ENCODE measurements around the gene SRGAP2. TPM values are rescaled to one million over a fixed set of nuclear protein-coding genes. Genes with fewer than 3 reads are reported as not detected.
"Not testable (repeated sequence)": the region's sequence is repeated elsewhere in the genome, so short reads cannot be mapped to it uniquely, and the experiment has no call there.

Gene SRGAP2
- total and polyA plus RNA-seq, 12 donors: 7.6 to 24.1 (median 13.9) TPM

- ATAC-seq; H3K4me3 ChIP-seq; DNase-seq; H3K27ac ChIP-seq; intact Hi-C loops (cut with DNase I); H3K4me1 ChIP-seq; H3K36me3 ChIP-seq; H3K9me3 ChIP-seq; H3K27me3 ChIP-seq: not testable (repeated sequence)
- WGBS, 2 donors: 98 to 99% methylated on average over 3 of the region's 3 CpGs
Measured at GRCh38 chr1:206196748-206197424, 6.5 kb upstream of the SRGAP2 start.

DNA sequence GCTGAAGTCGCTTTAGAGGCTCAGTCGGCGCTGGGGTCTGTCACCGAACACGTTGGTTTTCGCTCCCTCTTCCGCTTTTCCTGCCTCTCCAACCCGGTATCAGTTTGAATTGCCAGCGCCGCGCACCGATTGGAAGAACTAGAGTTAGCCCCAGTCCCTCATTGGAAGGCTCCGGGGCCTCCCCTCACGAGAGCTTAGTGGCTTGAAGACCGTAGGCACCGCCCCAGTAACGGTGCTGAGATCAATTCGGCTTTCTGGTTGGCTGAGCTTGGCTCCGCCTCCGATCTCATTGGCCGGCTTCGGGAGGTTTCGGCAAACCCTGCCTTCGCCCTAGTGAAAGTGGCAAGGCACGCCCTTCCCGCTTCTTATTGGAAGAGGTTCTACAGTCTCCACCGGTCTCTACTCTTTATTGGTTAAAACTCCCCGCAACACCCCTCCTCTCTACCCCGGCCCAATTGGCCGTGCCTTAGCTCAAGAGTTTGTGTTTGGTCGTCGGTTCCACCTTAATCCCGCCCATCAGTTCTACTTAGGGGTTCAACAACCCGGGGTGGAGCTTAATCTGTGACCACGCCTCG is 465 bp upstream of the SRGAP2 start, which contains the start of gene FAM72A:
Gene FAM72A, minus strand, starts transcription at position 51 of the 575 bp plus-strand sequence. CDS start 814 bp downstream, outside the sequence.
- 0 to 1% methylated on average over 18 to 20 of the region's 36 CpGs for WGBS, 2 donors
- intact Hi-C loops (cut with DNase I); H3K9me3 ChIP-seq; H3K36me3 ChIP-seq; H3K27me3 ChIP-seq; H3K4me1 ChIP-seq: not testable (repeated sequence)
- peak within 1 kb of the TSS; percentile 83 to 91 (median 86) for H3K27ac ChIP-seq
- DNase-seq (peak; percentile 94 to 99), ATAC-seq (peak; percentile 82 to 95 (median 92))
- H3K4me3 ChIP-seq: peak within 1 kb of the TSS in 9 of 10 donors; percentile 52 to 74 (median 66)

GRCh38 chr1:206204159-206204511 is 794 bp downstream of the SRGAP2 start:
- H3K9me3 ChIP-seq; H3K36me3 ChIP-seq; ATAC-seq; H3K27me3 ChIP-seq; H3K4me1 ChIP-seq; intact Hi-C loops (cut with DNase I): not testable (repeated sequence)
- peak overlapping the region in 4 of 10 donors; percentile 53 to 74 (median 68) for H3K27ac ChIP-seq
- H3K4me3 ChIP-seq: peak overlapping the region in 8 of 10 donors; percentile 26 to 62 (median 50)
- WGBS, 2 donors: no CpG with 5 or more reads among the region's 25 CpGs
- DNase-seq: peak in 1 of 2 donors; percentile 14

DNA sequence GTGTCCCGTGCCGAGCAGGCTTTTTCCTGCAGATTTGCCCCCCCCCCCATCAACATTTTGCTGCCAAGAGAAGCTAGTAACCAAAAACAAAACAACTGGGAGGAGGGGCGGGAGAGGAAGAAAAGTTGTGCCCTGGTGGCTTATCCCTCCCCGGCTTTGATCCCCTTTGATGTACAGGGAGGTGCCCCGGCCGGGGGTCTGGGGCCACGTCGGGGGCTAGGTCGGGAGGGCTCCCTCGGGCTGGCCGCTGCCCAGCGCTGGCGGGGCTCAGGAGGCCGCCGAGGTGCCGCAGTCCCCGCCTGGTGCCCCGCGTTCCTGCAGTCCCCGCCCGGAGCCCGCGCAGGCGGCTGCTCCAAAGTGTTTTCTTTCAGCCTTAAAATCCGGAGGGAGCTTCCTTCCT is 1.5 kb downstream of the SRGAP2 start:
- DNase-seq: peak; percentile 12 to 32
- peak overlapping the region; percentile 46 to 85 (median 67) for H3K27ac ChIP-seq

DNA sequence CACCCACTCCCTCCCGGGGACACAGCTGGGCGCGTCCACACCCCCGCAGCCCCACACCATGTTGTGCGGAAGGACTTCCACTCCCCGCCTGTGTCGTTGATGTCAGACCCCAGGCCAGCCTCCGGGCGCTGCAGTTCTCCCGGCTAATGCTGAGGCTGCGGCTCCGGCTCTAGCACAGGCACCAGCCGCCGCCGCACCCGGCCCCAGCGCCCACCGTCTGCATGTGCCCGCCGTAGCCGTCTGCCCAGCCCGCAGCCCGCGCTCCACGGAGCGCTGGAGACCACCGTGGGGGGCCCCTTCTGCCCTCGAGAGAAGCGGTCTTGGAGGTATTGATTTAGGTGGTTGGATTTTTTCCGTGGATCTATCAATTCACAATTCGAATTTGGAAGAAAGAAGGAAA is 2.2 kb downstream of the SRGAP2 start:
- 0 to 2% methylated on average over 15 to 17 of the region's 31 CpGs for WGBS, 2 donors
- DNase-seq: peak in 1 of 2 donors; percentile 8
- H3K4me1 ChIP-seq; intact Hi-C loops (cut with DNase I); H3K36me3 ChIP-seq; ATAC-seq; H3K9me3 ChIP-seq; H3K27me3 ChIP-seq: not testable (repeated sequence)
- H3K27ac ChIP-seq: peak overlapping the region in 2 of 10 donors; percentile 36 to 39
- H3K4me3 ChIP-seq: peak overlapping the region in 9 of 10 donors; percentile 5 to 45 (median 42)

More for the DNA sequence above, 1.5 kb downstream of the SRGAP2 start:
- H3K27me3 ChIP-seq; H3K36me3 ChIP-seq; H3K4me1 ChIP-seq; intact Hi-C loops (cut with DNase I); H3K9me3 ChIP-seq: not testable (repeated sequence)
- H3K4me3 ChIP-seq: peak overlapping the region in 9 of 10 donors; percentile 38 to 60 (median 57)
- WGBS, 2 donors: 0% methylated on average over 6 to 20 of the region's 25 CpGs
- ATAC-seq: peak in 1 of 8 donors; percentile 1

DNA sequence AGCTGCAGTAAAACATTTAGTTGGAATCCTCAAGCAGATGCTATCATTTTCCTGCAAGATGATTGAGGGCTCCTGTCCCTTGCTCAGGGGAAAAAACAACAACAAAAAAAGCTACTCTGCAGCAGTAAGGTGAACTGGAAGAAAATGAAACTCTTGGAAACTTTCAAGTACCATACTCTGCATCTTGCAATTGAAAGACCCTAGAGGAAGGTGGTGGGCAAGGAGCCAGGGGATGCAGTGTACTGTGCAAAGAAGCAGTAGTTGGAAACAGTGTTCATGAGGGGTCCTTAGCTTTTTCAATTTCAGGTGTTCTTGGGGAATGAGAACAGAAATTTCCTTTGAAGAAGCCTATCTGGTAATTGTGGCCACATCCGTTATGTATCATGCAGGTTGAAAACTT is 7.5 kb downstream of the SRGAP2 start:
- H3K4me1 ChIP-seq; H3K27ac ChIP-seq; H3K9me3 ChIP-seq; ATAC-seq; intact Hi-C loops (cut with DNase I); H3K27me3 ChIP-seq; H3K4me3 ChIP-seq; H3K36me3 ChIP-seq: not testable (repeated sequence)
- no CpG with 5 or more reads among the region's 1 CpG for WGBS, 2 donors
- peak in 1 of 2 donors; percentile 8 for DNase-seq

DNA sequence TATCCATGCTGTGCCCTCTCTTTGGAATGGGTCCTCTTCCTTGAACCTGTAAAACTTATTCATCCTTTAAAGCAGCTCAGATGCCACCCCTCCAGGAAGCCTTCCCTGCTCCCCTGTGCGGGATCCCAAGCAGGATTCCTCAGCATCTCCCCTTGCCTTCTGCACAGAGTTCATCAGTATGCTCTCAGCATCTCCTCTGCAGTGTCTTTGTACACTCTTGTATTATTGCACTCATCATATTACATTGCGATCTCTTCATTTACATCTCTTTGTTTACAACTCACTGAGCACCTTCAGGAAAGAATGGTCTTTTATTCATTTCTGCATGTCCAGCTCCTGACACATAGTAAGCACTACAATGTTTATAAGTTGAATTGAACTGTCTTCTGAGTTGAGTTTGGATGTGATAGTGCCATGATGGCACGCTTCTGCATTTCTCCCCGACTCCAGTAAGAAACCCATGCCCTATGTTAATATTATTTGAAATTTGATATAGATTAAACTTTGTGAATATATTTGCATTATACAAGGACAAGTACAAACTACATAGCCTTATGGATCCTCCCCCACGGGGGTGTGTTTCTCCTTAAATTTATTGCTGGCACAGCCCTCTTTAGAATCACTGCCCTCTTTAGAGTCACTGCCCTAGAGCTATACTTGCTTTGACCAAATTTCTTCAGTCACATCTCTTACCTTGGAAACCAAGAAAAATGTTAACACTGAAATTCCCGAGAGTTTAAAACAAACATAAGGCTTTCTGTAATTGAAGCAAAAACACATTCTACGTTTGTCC is 12.5 kb downstream of the SRGAP2 start:
- ATAC-seq; H3K36me3 ChIP-seq; DNase-seq; H3K9me3 ChIP-seq; intact Hi-C loops (cut with DNase I); H3K27ac ChIP-seq; H3K4me1 ChIP-seq; H3K27me3 ChIP-seq; H3K4me3 ChIP-seq: not testable (repeated sequence)
- 92 to 94% methylated on average over 4 of the region's 7 CpGs for whole genome bisulfite sequencing, 2 donors

DNA sequence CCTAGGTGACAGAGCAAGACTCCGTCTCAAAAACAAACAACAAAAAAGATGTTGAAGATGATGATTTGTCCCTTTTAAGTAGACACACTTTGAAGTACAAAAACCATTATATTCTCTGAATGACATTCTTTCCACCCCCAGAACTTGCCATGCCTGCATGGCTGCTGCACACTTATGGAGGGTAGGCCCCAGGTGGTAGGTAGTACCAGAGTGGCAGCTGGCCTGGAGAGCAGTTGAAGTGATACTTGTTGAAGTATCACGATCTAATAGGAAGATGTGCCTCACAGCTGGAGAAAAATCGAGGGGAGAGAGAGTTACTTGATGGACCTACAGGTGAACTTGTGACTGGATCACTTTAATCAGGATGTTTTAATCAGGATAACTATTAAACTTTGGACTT is 14.9 kb downstream of the SRGAP2 start:
- intact Hi-C loops (cut with DNase I); DNase-seq; H3K27me3 ChIP-seq; H3K9me3 ChIP-seq; H3K4me1 ChIP-seq; ATAC-seq; H3K27ac ChIP-seq; H3K4me3 ChIP-seq; H3K36me3 ChIP-seq: not testable (repeated sequence)
- 58 to 72% methylated on average over 2 of the region's 3 CpGs for WGBS, 2 donors

DNA sequence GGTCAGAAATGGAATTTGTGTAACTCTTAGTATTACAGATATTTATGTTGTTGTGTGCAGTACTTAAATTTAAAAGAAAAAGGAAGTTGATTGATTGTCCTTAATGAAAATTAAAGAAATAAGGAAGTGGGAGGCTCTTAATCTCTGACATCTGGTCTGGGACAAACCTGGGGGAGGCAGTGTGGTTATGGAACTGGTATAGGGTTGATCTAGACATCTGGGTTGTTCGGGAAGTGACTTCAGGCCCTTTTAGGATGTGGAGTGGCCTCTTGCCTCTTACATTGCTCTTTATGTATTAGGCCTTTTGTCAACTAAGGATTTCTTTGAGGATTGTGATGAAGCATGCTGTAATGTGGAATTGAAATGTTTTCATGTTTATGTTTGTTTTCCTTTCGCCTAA is 15.4 kb downstream of the SRGAP2 start:
- H3K27me3 ChIP-seq; DNase-seq; intact Hi-C loops (cut with DNase I); H3K9me3 ChIP-seq; H3K27ac ChIP-seq; H3K4me3 ChIP-seq; H3K4me1 ChIP-seq; H3K36me3 ChIP-seq: not testable (repeated sequence)
- WGBS, 2 donors: no CpG with 5 or more reads among the region's 2 CpGs
- peak in 4 of 8 donors; percentile 37 to 45 (median 41) for ATAC-seq

GRCh38 chr1:206219514-206220331 is 16.4 kb downstream of the SRGAP2 start:
- DNase-seq; H3K9me3 ChIP-seq; H3K27me3 ChIP-seq; H3K4me3 ChIP-seq; H3K36me3 ChIP-seq; intact Hi-C loops (cut with DNase I); H3K4me1 ChIP-seq: not testable (repeated sequence)
- ATAC-seq: peak in 1 of 8 donors; percentile 25
- peak overlapping the region in 3 of 10 donors; percentile 6 to 58 (median 58) for H3K27ac ChIP-seq
- 48 to 59% methylated on average over 4 to 5 of the region's 13 CpGs for WGBS, 2 donors

All from heart right ventricle (tissue), 16 donors.